ENCODE measurements around the gene DTWD2. TPM values are rescaled to one million over a fixed set of nuclear protein-coding genes. Genes with fewer than 3 reads are reported as not detected.

DTWD2 gene, protein sequence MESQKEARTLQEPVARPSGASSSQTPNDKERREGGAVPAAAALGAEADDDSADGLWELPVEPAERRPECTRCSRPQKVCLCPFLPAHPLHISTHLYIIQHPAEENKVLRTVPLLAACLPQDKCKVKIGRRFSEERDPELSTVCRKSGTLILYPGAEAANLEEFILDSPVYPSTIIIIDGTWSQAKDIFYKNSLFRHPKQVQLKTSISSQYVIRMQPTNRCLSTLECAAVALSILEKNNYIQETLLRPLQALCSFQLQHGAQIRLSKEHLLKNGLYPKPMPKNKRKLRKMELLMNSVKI
- 56.4 TPM for polyA plus RNA-seq (2013, experiment 1 of 2)
- polyA plus RNA-seq (2013, experiment 2 of 2) = 60.1 TPM

DNA sequence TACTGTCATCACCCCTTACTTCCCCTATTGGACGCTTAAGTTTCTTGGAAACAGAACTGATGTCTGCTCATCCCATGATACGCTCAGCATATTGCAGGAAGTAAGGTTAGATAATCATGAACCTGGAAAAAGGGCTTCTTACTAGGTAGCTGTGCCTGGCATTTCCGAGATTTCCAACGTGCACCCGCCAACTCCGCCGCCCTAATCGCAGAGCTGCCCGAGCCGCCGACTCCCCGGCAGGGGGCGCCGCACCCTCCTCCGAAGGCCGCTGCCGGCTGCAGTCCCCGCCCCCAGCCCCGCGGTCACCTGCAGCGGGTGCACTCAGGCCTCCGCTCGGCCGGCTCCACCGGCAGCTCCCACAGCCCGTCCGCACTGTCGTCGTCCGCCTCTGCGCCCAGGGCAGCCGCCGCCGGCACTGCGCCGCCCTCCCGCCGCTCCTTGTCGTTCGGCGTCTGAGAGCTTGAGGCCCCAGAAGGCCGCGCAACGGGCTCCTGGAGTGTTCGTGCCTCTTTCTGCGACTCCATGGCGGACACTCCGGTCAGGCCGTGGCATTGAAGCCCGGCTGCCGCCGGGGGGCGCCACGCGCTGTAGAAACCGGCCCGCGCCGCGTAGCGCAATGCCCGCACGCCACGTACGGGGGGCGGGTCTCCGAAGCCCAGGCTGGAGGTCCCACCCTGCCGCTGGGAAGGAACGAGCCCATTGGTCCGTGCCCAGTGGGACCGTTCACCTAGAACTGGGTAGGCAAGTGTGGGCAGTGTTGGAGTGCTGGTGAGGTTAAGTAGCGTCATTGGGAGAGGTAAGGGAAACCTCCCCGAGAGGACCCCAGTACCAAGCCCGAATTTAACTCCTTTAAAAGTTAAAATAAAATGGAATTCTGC is at the start of gene DTWD2:
Gene DTWD2, minus strand, starts transcription at position 560 of the 878 bp plus-strand sequence. Its CDS starts 36 bp downstream, at position 524.
- H3K27ac ChIP-seq (ENCODE audit: low read depth, low read length) = peak within 1 kb of the TSS; percentile 94
- H2BK120ac ChIP-seq (ENCODE audit: low read depth, low read length) = peak within 1 kb of the TSS; percentile 16
- H3K79me1 ChIP-seq (ENCODE audit: low read length) = no peaks in the 10 kb centered on the region
- WGBS (ENCODE audit: extremely low coverage, insufficient coverage, low lambda C conversion rate) = no CpG with 5 or more reads among the region's 74 CpGs
- no peak within 1 kb of the TSS for H3K4ac ChIP-seq (ENCODE audit: low read depth, low read length)
- peak within 1 kb of the TSS; percentile 85 for H3K9ac ChIP-seq (ENCODE audit: low read length)
- peak within 1 kb of the TSS; percentile 64 for H3K4me2 ChIP-seq (ENCODE audit: low read length)
- H3K4me3 ChIP-seq (ENCODE audit: low read length) = peak within 1 kb of the TSS; percentile 60
- no peak within 1 kb of the TSS for H2AK5ac ChIP-seq (ENCODE audit: low read length)
- H3K27me3 ChIP-seq (ENCODE audit: insufficient read depth, low read length, poor library complexity) = no peaks in the 10 kb centered on the region
- H3K56ac ChIP-seq (ENCODE audit: low read length) = peak within 1 kb of the TSS; percentile 95
- peak within 1 kb of the TSS; percentile 30 for H4K8ac ChIP-seq (ENCODE audit: low read depth, low read length)
- no peaks in the 10 kb centered on the region for H3K79me2 ChIP-seq (ENCODE audit: control insufficient read depth, insufficient read depth, low read length)
- H2BK5ac ChIP-seq (ENCODE audit: low read length) = peak within 1 kb of the TSS; percentile 94
- peak; percentile 97 for DNase-seq
- H2BK15ac ChIP-seq (replicated peaks; ENCODE audit: low read depth) = no peak within 1 kb of the TSS
- no peak within 1 kb of the TSS for H4K5ac ChIP-seq (ENCODE audit: low read length)
- peak within 1 kb of the TSS; percentile 95 for H3K18ac ChIP-seq (ENCODE audit: low read length)
- no peaks in the 10 kb centered on the region for H3K36me3 ChIP-seq (ENCODE audit: control insufficient read depth, insufficient read depth, low read length)
- H3K4me1 ChIP-seq (ENCODE audit: control insufficient read depth, low read depth, low read length) = peaks cover 6% of the 10 kb centered on the region
- H3K23ac ChIP-seq (ENCODE audit: low read length) = peak within 1 kb of the TSS; percentile 50

DNA sequence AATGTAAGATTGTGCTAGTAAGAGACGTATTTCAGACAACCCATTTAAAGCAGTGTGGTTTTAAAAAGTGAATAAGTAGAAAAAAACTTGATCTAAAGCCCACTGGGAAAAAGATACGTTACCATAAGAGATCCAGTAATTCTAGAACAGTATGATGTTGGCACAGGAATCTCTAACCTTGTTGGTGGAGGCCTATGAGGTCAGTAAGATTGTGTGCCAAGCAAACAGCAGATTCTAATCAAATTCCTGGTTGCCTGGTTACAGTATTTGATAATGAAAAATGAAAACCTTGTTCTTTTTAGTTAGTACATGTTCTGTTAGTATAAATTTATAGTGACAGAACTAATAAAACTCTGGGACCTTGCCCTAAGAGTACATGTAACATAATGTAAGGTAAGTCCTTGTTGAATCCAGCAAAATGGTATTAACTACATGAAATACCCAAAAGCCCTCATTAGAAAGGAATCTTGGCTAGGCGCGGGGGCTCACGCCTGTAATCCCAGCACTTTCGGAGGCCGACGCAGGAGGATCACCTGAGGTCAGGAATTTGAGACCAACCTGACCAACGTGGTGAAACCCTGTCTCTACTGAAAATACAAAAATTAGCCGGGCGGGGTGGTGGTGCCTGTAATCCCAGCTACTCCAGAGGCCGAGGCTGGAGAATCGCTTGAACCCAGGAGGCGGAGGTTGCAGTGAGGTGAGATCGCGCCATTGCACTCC is 49.3 kb upstream of the DTWD2 start:
- H2AK5ac ChIP-seq (ENCODE audit: low read length) = no peak overlapping the region
- no CpG with 5 or more reads among the region's 16 CpGs for WGBS (ENCODE audit: extremely low coverage, insufficient coverage, low lambda C conversion rate)
- H3K18ac ChIP-seq (ENCODE audit: low read length) = no peak overlapping the region
- H4K5ac ChIP-seq (ENCODE audit: low read length) = no peak overlapping the region
- no peak overlapping the region for H2BK15ac ChIP-seq (replicated peaks; ENCODE audit: low read depth)
- H3K79me1 ChIP-seq (ENCODE audit: low read length) = no peaks in the 10 kb centered on the region
- no peaks in the 10 kb centered on the region for H3K36me3 ChIP-seq (ENCODE audit: control insufficient read depth, insufficient read depth, low read length)
- H3K9ac ChIP-seq (ENCODE audit: low read length) = no peak overlapping the region
- H3K4ac ChIP-seq (ENCODE audit: low read depth, low read length) = no peak overlapping the region
- no peak overlapping the region for H3K27ac ChIP-seq (ENCODE audit: low read depth, low read length)
- no peak overlapping the region for H2BK120ac ChIP-seq (ENCODE audit: low read depth, low read length)
- no peak overlapping the region for H3K4me2 ChIP-seq (ENCODE audit: low read length)
- no peak for DNase-seq
- H3K27me3 ChIP-seq (ENCODE audit: insufficient read depth, low read length, poor library complexity) = no peaks in the 10 kb centered on the region
- no peak overlapping the region for H3K4me3 ChIP-seq (ENCODE audit: low read length)
- H4K8ac ChIP-seq (ENCODE audit: low read depth, low read length) = no peak overlapping the region
- H2BK5ac ChIP-seq (ENCODE audit: low read length) = no peak overlapping the region
- no peaks in the 10 kb centered on the region for H3K79me2 ChIP-seq (ENCODE audit: control insufficient read depth, insufficient read depth, low read length)
- H3K4me1 ChIP-seq (ENCODE audit: control insufficient read depth, low read depth, low read length) = no peaks in the 10 kb centered on the region
- no peak overlapping the region for H3K56ac ChIP-seq (ENCODE audit: low read length)
- no peak overlapping the region for H3K23ac ChIP-seq (ENCODE audit: low read length)

DNA sequence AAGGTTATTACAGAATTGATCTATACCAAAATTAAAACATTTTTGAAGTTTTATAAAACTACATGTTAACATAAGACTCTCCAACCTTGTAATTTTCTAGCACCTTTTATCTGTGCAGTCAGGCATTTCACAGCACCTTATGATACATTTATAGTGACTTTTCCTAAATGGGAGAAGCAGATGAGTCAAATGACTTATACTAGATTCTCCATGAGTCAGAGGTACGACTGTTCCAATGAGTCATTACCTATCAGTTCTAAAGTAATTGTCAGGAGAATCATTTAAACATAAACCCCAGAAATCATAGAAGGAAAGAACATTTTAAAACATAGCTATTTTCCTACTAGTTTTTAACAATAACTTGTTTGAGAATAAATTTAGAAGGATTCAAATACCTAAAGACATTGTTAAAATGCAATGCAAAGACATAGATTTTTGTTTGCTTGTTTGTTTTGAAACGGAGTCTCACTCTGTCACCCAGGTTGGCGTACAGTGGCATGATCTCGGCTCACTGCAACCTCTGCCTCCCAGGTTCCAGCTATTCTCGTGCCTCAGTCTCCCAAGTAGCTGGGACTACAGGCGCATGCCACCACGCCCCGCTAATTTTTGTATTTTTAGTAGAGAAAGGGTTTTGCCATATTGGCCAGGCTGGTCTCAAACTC is 47.9 kb upstream of the DTWD2 start:
- Histone ChIP-seq H3K27me3 (ENCODE audit: insufficient read depth, low read length, poor library complexity) (no peaks in the 10 kb centered on the region), H2BK15ac (replicated peaks; ENCODE audit: low read depth) (no peak overlapping the region), H3K18ac (ENCODE audit: low read length) (no peak overlapping the region), H3K36me3 (ENCODE audit: control insufficient read depth, insufficient read depth, low read length) (no peaks in the 10 kb centered on the region), H3K79me2 (ENCODE audit: control insufficient read depth, insufficient read depth, low read length) (no peaks in the 10 kb centered on the region), H3K4me2 (ENCODE audit: low read length) (no peak overlapping the region), H3K27ac (ENCODE audit: low read depth, low read length) (no peak overlapping the region), H3K4me3 (ENCODE audit: low read length) (no peak overlapping the region), H2AK5ac (ENCODE audit: low read length) (no peak overlapping the region), H3K23ac (ENCODE audit: low read length) (no peak overlapping the region), H4K8ac (ENCODE audit: low read depth, low read length) (no peak overlapping the region), H2BK5ac (ENCODE audit: low read length) (no peak overlapping the region), H3K4ac (ENCODE audit: low read depth, low read length) (no peak overlapping the region), H3K4me1 (ENCODE audit: control insufficient read depth, low read depth, low read length) (no peaks in the 10 kb centered on the region), H3K9ac (ENCODE audit: low read length) (no peak overlapping the region), H3K79me1 (ENCODE audit: low read length) (no peaks in the 10 kb centered on the region), H4K5ac (ENCODE audit: low read length) (no peak overlapping the region), H3K56ac (ENCODE audit: low read length) (no peak overlapping the region), H2BK120ac (ENCODE audit: low read depth, low read length) (no peak overlapping the region)
- no CpG with 5 or more reads among the region's 8 CpGs for WGBS (ENCODE audit: extremely low coverage, insufficient coverage, low lambda C conversion rate)
- no peak for DNase-seq

DNA sequence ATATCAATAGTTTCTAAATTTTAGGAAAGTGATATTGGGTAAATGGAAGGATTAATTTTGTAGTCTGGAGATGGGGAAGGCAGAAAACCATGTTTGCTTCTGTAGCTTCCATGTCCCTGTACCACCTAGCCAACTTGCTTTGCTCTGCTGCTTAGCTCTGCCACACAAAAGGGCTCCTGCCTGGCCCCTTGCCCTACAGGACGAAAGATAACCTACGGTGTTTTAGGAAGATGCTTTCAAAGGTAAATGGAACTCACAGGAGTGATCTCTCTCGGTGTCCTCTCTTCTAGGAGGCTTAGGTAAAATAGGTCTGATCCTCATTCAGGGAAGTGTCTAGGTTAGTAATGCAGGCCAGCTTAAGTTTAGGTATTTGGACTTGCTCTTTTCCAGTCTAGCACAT is 44.8 kb upstream of the DTWD2 start:
- DNase-seq = no peak
- Histone ChIP-seq H3K23ac (ENCODE audit: low read length) (no peak overlapping the region), H4K8ac (ENCODE audit: low read depth, low read length) (no peak overlapping the region), H3K4me3 (ENCODE audit: low read length) (no peak overlapping the region), H3K27ac (ENCODE audit: low read depth, low read length) (no peak overlapping the region), H4K5ac (ENCODE audit: low read length) (no peak overlapping the region), H3K4me2 (ENCODE audit: low read length) (no peak overlapping the region), H3K9ac (ENCODE audit: low read length) (no peak overlapping the region), H3K4ac (ENCODE audit: low read depth, low read length) (no peak overlapping the region), H3K79me1 (ENCODE audit: low read length) (no peaks in the 10 kb centered on the region), H3K79me2 (ENCODE audit: control insufficient read depth, insufficient read depth, low read length) (no peaks in the 10 kb centered on the region), H3K36me3 (ENCODE audit: control insufficient read depth, insufficient read depth, low read length) (no peaks in the 10 kb centered on the region), H3K4me1 (ENCODE audit: control insufficient read depth, low read depth, low read length) (no peaks in the 10 kb centered on the region), H3K27me3 (ENCODE audit: insufficient read depth, low read length, poor library complexity) (no peaks in the 10 kb centered on the region), H3K56ac (ENCODE audit: low read length) (no peak overlapping the region), H2BK120ac (ENCODE audit: low read depth, low read length) (no peak overlapping the region), H2BK5ac (ENCODE audit: low read length) (no peak overlapping the region), H2BK15ac (replicated peaks; ENCODE audit: low read depth) (no peak overlapping the region), H3K18ac (ENCODE audit: low read length) (no peak overlapping the region), H2AK5ac (ENCODE audit: low read length) (no peak overlapping the region)
- no CpG with 5 or more reads among the region's 3 CpGs for WGBS (ENCODE audit: extremely low coverage, insufficient coverage, low lambda C conversion rate)

DNA sequence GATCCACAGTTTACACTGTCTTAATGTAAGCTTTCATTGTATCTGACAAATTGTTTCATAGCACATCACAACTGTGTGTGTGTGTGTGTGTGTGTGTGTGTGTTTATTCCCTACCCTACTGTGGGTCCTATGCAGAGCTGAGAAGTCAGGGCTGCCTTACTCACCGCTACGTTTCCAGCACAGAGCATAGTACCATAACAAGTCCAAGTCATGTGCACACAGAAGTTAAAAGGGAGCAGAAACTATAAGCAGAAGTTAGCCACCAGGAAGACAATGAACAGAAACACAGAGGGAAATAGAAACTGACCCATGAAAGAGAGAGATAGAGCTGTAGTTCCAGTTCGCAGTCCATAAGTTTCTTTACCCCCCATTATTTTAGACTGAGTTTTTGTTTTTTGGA is 44.3 kb upstream of the DTWD2 start:
- Histone ChIP-seq H3K23ac (ENCODE audit: low read length) (no peak overlapping the region), H3K36me3 (ENCODE audit: control insufficient read depth, insufficient read depth, low read length) (no peaks in the 10 kb centered on the region), H2BK120ac (ENCODE audit: low read depth, low read length) (no peak overlapping the region), H3K4ac (ENCODE audit: low read depth, low read length) (no peak overlapping the region), H3K4me3 (ENCODE audit: low read length) (no peak overlapping the region), H3K4me1 (ENCODE audit: control insufficient read depth, low read depth, low read length) (no peaks in the 10 kb centered on the region), H3K79me1 (ENCODE audit: low read length) (no peaks in the 10 kb centered on the region), H3K4me2 (ENCODE audit: low read length) (no peak overlapping the region), H4K8ac (ENCODE audit: low read depth, low read length) (no peak overlapping the region), H3K18ac (ENCODE audit: low read length) (no peak overlapping the region), H2BK15ac (replicated peaks; ENCODE audit: low read depth) (no peak overlapping the region), H3K79me2 (ENCODE audit: control insufficient read depth, insufficient read depth, low read length) (no peaks in the 10 kb centered on the region), H3K27ac (ENCODE audit: low read depth, low read length) (no peak overlapping the region), H3K9ac (ENCODE audit: low read length) (no peak overlapping the region), H2AK5ac (ENCODE audit: low read length) (no peak overlapping the region), H4K5ac (ENCODE audit: low read length) (no peak overlapping the region), H2BK5ac (ENCODE audit: low read length) (no peak overlapping the region), H3K56ac (ENCODE audit: low read length) (no peak overlapping the region), H3K27me3 (ENCODE audit: insufficient read depth, low read length, poor library complexity) (no peaks in the 10 kb centered on the region)
- WGBS (ENCODE audit: extremely low coverage, insufficient coverage, low lambda C conversion rate) = no CpG with 5 or more reads among the region's 3 CpGs
- DNase-seq = no peak

Measured in mesendoderm (in vitro differentiated cells).